ENCODE data around the gene NELL1.

The NELL1 gene

DNA sequence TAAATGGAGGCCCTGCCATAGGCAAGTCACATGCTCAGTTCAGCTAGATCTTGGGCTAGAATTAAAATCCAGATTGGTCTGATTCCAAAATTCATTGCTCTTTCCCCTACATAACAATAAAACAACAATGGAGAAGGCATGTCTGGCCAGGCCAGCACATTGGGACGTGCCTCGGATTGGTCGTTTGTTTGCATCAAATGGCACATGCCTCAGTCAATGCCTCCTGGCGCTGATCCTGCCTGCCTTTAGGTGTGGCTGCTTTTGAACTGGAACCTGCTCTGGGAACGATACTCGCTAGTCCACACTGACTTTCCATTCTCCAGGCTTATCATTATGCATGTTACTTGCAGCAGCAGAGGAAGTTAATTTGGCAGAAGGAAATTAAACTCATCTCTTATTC, 322.1 kb downstream of the NELL1 start:
- no peak for DNase-seq

DNA sequence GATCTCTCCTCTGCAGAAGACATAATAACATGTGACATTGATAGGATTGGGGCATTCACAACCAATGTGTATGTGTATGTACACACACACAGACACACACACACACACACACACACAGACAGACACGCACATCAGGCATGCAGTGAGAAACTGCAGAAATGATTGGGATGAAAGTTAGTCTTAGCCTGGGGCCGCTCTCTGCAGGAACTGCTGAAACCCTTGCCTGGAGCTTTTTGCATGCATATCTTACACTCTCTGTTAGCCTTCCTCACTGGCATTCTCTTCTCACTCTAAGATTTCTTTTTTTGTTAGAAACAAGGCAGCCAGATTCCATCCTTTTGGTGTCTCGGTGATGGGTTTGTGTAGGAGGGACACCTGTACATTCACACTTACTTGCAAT, 337.9 kb downstream of the NELL1 start:
- no peak for DNase-seq

DNA sequence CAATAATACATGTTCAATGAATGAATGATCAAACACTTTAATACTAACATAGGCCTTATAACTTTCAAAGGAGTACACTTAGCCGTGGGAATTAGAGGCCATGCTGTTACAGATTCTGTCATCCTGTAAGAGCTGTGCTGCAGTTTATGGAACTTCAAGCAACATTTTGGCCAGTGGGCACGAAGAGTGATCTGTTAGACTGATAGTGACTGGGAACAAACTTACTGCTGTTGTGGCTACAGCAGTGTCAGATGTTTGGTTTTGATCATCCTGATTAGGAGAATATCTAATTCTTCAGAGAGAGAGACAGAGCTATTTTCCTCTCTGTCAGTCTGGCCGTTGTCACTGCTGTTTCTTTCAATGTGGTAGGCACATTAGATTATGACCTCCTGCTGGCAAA, 348.9 kb downstream of the NELL1 start:
- DNase-seq, result no peak

DNA sequence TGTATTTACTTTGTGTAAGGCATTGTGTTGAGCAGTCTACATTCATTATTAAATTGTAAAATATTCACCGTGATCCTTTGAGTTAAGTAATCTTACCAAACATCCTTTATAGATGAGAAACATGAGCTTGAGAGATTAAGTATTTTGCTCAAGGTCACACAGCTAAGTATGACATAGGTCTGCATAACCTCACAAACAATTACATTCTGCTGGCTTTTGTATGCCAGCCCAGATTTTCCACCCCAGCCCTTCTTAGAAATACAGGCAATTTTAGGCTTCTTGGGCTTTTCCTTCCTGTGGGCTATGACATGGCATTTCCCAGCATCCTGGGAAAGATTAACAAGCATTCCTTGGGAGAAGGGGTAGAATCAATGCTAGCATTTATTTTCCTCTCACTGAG, 357.3 kb downstream of the NELL1 start:
- DNase-seq, result no peak

DNA sequence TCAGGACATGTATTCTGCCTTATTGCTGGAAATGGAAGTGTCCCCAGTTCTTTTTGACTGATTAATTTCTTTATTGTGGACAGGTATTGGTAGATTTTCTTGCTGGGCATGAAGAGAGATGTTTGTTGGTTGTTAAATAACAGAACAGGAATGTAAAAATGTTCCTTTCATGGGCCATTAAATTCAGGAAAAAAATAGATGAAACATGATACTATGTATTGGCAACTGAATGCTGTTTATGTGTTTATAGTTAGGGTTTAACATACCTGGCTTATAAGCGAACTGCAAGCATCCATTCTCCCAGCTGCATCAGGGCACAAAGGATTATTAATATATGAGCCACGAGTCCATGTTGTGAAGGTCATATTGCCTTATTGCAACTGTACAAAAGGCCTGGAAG, 368.5 kb downstream of the NELL1 start:
- no peak for DNase-seq

DNA sequence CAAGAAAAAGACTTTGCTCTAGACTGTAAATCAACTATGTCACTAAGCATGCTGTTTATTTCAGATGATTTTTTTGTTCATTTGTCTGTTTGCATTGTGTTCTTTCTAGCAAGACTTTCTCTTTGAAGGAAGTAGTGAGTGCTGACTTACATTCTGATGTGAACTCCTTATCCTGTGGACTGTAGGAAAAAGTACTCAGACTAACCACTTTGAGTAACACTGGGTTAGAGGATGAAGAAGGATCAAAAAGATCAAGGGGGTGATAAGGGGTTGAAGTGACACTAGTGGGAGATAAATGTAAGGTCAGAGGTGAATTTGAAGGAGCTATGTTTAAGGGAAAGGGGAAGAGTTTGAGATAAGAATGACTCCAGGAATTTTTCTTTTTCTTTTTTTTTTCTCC, 369.4 kb downstream of the NELL1 start:
- DNase-seq, result no peak

DNA sequence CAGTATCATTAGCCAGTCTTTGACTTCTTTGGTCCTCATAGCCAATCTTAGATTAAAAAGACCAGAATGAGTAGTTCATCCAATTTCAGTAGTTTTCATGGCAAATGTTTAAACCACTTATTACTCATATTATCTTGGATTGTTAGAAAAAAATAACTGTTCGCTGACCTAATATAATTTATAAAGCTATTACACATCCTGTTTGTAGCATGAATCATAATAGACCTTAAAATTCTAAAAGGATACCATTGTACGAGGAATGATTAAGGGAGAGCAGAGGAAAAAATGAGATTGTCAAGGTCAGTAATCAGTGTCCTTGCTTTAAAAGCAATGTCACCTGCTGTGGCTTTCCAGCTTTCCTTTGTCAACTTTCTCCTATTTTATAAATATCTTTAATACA, 371.2 kb downstream of the NELL1 start:
- DNase-seq, result no peak

DNA sequence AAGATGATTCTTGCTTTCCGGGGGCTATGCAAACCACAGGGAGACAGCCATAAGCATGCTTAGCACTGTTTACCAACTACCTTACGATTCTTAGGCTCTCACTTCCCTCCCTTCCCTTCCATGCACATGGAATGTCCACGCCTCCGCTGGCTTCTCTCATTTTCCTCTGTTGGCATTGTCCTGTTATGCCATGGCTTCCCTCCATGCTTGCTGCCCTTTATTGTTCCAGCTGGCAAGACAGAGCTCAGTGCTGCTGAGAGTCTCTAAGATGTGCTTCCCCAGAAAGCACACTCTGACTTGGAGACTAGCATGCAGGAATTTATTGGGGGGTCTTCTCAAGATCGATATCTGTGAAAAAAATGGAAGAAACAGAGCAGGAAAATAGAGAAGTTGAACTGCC, 379.2 kb downstream of the NELL1 start:
- DNase-seq, result no peak

DNA sequence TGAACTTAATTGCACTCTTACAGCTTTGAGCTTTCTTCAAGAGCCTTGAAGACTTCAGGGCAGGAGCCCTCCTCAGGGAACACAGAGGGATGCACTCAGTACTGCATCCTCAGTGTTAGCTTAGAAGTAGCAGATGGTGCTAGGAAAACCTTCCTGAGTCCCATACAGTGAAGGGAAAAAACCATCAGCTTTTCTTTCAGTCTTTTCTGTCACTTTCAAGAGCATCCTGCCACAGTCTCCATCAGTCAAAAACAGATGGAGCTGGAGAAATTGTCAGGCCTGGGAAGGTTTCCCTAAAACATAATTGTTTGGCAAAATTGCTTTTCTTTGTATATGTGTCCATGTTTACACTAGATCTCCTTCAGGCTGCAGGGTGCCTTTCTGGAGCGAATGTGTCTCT, 384.1 kb downstream of the NELL1 start:
- no peak for DNase-seq

DNA sequence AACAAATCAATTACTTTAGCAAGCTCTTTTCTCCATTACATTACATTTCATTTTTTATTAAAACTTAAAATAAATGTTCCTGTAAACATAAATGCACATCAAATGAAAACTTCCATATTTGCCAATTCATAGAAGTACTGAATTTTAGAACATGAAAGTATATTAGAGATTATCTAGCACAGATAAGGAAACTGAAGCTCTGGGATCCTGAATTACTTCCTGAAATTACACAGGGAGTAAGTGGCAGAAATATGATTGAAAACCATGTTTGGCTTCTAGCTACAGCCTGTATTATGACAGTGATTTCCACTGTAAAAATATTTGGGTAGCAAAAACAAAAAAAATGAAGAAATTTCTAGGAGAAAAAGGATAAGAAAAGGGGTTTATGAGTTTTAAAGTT, 387.3 kb downstream of the NELL1 start:
- DNase-seq, result no peak

DNA sequence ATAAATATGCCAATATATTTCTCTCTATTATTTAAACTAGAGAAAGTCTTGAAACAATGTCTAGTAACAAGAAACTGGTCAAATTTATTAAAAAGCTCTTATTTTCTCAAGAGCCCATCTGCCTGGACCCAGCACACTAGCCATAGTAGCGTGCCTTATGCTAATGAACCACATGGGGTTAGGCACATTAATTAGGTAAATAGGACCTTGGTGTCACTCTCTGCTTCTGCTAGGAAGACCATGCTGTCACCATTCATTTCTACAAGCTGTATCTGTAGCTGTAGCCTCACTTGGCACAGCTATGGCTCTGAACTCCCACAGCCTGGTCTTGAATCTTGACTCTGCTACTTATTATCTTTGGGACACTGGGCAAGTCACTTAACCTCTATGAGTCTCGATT, 390.5 kb downstream of the NELL1 start:
- DNase-seq, result no peak

DNA sequence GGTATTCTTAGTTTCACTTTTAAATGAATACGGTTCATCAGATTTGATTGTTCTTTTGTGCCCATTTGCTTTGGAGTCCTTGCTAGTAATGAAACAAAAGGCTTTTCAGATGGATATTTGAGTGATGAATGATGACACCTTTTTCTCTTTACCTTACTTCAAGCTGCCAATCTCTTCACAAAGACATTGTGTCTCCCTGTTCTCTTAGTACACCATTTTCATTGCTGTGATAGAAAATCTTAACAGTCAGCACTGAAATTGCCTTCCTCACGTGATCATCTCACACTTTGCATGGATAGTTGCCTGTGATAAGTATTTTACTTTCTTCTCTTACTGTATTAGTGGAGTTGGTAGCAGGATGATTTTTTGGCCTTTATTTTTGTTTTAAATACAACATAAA, 396.6 kb downstream of the NELL1 start:
- no peak for DNase-seq

DNA sequence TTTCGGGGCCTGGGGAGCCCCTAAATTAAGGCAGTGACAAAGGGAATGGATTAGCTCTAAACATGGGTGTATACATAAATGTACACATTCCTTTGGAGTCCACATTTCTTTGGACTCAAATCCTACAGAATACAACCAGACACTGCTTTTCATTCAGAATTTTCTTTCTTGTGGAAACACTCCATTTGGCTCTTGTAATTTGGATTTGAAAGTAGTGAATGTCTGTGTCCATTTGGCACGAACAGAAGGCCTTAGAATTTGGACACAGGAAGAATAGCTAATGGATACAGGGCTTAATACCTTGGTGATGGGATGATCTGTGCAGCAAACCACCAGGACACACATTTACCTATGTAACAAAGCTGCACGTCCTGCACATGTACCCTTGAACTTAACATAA, 399.5 kb downstream of the NELL1 start:
- DNase-seq, result no peak

DNA sequence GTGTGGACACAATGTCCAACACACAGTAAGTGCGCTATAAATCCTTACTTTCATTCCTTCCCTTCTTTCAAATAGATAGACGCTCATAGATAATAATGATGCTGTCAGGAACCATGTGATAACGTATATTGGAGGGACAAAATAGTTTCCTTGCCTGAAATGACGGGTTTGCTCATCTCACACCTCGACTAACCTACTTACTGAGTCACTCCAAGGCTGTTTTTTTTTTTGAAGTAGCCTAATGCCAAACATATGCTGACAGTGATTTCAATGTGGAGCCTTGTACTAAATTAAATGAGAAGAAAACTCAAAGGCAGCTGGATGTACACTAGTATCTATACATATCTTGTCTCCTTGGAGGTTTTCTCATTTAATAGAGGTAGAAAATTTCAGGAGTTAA, 400.5 kb downstream of the NELL1 start:
- no peak for DNase-seq

DNA sequence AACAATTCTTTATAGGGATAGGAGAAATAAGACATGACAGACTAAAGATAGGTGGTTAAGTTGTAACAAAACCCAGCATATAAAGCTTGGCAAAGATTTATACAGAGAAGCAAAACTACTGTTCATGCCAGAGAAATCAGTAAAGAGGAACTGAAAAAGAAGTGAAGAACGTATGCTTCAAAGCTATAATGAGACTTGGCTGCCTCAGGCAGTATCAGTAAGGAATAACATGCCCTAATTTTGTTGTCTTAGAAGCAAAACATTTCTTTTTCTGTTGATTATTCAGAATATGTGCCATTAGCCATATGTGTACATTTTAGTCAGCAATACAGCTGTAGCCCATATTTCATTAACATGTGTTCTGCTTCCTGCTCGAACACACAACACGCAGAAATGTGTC, 403.2 kb downstream of the NELL1 start:
- no peak for DNase-seq

DNA sequence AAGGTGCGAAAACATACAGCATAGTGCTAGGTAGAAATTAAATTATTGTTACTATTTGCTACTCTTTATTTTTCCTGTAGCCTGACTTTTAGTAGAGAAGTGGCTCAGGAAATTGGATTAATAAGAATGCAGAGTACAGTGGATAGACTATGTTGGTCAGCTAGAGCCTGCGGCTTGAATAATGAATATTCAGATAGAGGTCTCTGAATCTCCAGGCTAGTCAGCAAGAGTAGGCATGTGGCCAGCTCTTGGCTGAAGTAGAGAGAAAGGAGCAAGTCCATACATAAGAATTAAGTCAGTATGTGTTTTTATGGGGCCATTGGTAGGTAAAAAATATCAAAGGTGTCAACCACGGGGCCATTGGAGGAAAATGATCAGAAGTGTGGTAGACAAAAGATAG, 413.5 kb downstream of the NELL1 start:
- DNase-seq, result no peak

DNA sequence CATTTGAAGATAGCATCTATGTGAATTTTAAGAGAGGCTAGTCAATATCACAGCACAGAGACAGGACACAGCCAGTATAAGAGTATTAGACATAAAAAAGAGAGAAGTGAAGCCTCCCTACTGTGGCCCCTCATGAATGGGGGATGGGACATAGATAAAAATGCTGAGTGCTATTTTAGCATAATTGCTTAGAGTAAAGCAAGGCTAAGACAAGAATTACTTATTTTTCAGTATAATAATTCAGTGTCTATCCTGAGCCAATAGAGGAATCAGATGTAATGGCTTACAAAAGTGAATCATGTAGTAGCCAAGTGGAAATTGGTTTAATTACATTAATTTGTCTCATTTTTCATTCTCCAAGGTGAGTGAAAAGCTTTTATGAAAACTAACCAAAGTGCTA, 419.5 kb downstream of the NELL1 start:
- no peak for DNase-seq

DNA sequence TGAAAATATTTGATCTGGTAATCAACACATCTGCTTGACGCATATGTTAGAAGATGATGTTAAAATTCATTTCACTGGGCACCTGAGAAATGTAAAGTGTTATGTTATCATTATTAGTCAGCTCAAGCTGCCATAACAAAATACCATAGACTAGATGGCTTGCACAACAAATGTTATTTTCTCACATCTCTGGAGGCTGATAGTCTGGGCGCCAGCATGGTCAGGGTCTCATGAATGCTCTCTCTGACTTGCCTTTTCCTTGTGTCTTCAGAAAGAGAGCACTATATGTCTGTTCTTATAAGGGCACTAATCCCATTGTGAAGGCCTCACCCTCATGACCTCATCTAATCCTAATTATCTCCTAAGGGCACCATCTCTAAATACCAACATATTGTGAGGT, 435.3 kb downstream of the NELL1 start:
- no peak for DNase-seq

DNA sequence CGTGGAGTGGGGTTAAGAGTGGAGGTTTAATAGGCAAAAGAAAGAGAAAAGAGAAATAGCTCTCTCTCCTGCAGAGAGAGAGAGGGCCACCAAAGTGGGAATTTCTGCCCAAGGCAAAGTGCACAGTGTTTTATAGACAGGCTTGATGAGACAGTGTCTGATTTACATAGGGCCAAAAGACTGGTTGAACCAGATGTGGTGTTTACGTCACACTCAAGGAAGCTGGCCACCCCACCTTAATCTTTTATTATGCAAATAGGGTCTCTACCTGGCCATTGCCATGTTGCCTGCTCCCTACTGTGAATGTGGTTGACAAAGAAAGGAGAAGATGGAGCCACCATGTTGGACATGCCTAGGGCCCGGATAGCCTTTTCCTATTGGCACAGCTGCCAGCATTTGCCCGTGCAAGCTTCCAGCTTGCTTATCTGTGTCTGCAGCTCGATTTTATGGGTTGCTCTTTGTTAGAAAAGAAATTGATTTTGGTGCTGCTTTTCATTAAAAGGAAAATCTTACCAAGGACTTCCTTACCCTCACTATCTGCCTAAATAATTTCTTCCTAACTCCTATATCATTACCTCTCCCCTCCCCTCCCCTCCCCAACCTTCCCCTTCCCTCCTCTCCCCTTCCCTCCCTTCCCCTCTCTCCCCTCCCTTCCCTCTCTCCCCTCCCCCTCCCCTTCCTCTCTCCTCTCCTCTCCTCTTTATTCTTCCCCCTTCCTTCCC, 436.0 kb downstream of the NELL1 start:
- no peak for DNase-seq

DNA sequence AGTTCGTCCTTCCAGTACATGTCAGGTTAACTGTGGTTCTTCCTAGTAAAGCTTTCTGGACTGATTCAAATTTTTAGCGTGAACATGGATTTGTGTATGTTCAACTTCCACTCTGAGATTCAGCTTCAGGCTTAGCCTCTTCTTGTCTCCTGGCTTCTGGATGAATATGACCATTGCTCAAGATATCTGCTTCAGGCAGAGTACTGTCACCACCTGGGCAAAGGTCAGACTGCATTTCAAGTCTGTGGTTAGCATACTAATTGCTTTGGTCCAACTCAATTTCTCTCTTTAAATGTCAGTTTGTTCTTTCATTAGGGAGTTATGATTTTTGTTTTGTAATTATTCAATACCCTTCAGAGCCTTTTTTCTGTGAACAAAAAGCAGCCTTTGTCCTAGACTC, 440.0 kb downstream of the NELL1 start:
- DNase-seq, result no peak

DNA sequence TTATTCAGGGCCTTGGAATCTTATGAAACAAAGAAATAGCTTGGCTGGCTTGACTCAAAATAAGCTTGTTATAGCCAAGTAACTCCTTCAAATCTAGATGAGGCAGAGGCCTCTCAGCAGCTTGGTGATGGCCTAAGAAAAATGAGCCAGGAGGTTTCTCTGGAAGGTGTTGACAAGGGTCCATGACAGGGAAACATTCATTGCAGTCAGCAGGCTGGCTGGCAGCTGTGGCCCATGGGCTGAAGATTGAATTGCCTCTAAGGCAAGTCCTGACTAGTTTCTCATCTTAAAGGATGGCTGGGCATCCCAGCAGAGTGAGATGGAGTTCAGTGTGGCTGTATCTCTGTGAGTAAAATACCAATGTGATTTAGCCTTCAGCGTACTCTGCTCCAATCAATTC, 441.0 kb downstream of the NELL1 start:
- no peak for DNase-seq

DNA sequence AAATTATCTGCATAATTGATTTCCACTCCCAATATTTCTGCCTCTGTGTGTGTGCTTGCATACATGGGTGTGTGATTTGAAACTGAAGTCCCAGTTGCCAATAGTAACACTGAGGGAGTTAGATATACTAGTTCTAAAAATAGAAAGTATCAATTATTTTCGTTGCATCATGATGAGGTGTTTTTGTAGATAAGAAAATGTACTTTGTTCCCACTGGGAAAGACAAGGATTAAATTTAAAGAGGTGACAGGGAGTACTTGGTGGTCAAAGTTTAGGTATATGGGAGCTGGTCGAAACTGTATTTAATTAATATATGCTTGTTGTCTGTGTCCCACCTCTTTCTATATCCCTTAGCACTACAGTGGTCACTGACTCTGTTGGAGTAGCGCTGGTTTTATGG, 444.5 kb downstream of the NELL1 start:
- DNase-seq, result no peak

DNA sequence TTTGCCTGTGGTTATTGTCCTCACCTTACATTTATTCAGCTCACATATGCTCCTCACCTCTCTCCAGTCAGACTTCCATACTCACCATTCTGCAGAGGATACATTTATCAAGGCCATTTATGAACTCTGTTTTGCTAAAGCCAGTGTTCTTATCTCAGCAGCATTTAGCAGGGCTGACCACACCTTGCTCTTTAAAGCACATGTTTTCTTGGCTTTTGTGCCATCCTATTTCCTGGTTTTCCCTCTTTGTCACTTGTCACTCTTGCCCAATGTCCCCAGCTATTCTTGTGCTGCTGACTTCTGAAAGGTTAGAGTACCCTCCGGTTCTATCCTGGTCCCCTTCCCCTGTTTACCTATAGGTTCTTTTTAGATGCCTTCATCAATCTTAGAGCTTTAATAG, 446.6 kb downstream of the NELL1 start:
- DNase-seq, result no peak

DNA sequence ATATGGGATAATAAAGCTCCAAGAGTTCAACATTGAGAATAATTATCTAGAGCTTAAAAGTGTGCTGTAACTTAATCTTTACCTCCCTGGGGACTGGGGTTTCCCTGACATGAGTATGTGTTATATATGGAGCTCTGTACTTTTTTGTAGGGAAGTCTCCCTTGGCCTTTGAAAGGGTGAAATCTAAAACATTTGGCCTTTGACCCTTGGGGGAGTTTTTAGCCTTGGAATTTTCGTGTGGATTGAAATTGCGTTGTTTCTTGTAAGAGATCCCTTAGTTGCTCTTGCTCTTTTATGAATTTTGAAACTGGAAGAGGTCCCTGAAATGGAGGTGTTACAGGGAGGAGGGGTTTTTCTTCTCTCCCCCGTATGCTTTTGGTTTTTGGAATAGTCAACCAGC, 450.0 kb downstream of the NELL1 start:
- DNase-seq, result no peak

DNA sequence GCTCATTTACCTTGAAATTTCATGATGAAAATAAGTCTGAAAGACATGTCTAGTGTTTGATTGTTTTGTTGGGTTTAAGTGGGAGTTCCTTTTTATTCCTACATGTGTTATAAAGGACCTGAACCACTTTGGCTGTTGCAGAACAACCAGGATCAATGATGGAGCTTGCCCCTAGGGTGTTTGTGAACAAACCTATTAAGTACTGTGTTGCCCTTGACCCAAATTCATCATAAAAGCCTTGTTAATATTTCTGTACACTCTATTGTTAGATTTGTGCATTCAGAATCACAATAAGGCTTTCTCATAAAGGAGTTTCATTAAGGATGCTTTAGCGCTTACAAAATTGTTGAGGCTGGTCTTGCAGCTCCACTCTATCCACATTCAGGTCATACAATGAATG, 452.6 kb downstream of the NELL1 start:
- no peak for DNase-seq

DNA sequence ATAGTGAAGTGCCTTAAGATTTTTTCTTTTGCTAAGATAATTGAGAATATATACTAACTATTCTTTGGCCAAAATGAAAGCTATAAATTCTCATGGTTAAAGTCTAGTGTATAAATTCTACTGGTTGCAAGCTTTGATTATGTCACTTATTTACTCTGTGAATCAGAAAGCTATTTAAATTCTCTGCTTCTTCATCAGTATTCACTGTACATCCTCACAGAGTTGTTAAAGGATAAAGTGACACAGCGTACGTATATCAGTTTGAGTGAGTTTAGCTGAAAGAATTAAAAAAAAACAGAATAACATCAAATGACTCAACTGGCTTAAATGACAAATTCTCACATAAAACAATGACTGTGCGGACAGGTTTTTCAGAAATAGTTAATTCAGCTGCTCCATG, 453.1 kb downstream of the NELL1 start:
- DNase-seq, result no peak

Measured in stimulated activated CD4-positive, alpha-beta T cell treated with anti-CD3 and anti-CD28 coated beads, Interleukin-15, amount 100 ng/mL, for 24 hours (primary cell).